H1 (cell line): ENCODE measurements around the gene MYO7B. TPM values are rescaled to one million over a fixed set of nuclear protein-coding genes. Genes with fewer than 3 reads are reported as not detected.

Source experiments
- CTCF ChIA-PET: fragments of 300-600 bp; sonication (Branson Sonifier 250); formaldehyde crosslinking; loops from one replicate; lab custom pipeline; 2021; ENCODE audit not compliant: partially characterized antibody; lab: Charles Lee
- POLR2A ChIA-PET: fragments of 300-600 bp; sonication (Branson Sonifier 250); formaldehyde crosslinking; loops from one replicate; lab custom pipeline; 2021; ENCODE audit warnings: inconsistent platforms; ENCODE audit not compliant: partially characterized antibody; lab: Charles Lee
- DNase-seq, 2 experiments: peaks; one replicate each; pipeline versions ENCODE4 v3.0.0 to v3.0.0-alpha.2; 2010 to 2022; ENCODE audit warnings: low spot score in 2 of 2, low read depth in 1 of 2, mixed read lengths in 1 of 2
- FAIRE-seq: peaks from 2 replicates; lab custom pipeline; 2011; peaks lifted over from hg19 to GRCh38; lab: Jason Lieb, UNC
- H2AFZ ChIP-seq: 2 replicates; pipeline ENCODE4 v1.8.1; 2012; ENCODE audit warnings: low read length, inconsistent platforms
- H2AK5ac ChIP-seq: 2 replicates; pipeline ENCODE4 v1.6.1; 2013; ENCODE audit warnings: low read depth, low read length
- H2BK120ac ChIP-seq: replicated peaks from 2 replicates; pipeline ENCODE3; 2013; ENCODE audit warnings: low read depth, low read length, inconsistent platforms
- H2BK12ac ChIP-seq: 2 replicates; pipeline ENCODE4 v1.6.1; 2013; ENCODE audit warnings: low read depth, low read length
- H2BK15ac ChIP-seq: 2 replicates; pipeline ENCODE4 v1.6.1; 2013; ENCODE audit warnings: low read length
- H2BK20ac ChIP-seq: 2 replicates; pipeline ENCODE4 v1.6.1; 2013; ENCODE audit warnings: low read length
- H2BK5ac ChIP-seq: 2 replicates; pipeline ENCODE4 v1.6.1; 2013; ENCODE audit warnings: low read depth, low read length
- H3K14ac ChIP-seq: 2 replicates; pipeline ENCODE4 v1.6.1; 2013; ENCODE audit warnings: inconsistent platforms; ENCODE audit not compliant: insufficient read length
- H3K18ac ChIP-seq: 2 replicates; pipeline ENCODE4 v1.6.1; 2013; ENCODE audit warnings: low read length; ENCODE audit errors: extremely low read depth
- H3K23ac ChIP-seq: 2 replicates; pipeline ENCODE4 v1.6.1; 2013; ENCODE audit warnings: inconsistent platforms; ENCODE audit not compliant: insufficient read length
- H3K23me2 ChIP-seq: 2 replicates; pipeline ENCODE4 v1.6.1; 2013; ENCODE audit warnings: low read depth, low read length
- H3K27ac ChIP-seq: 2 replicates; pipeline ENCODE4 v1.6.1; 2011; ENCODE audit warnings: low read depth, low read length, inconsistent platforms
- H3K27me3 ChIP-seq, 4 experiments: replicated peaks in 1 of 4; 1 replicate in 1 of 4; 2 replicates in 3 of 4; pipeline versions ENCODE4 v1.6.1 to v1.8.1; 2011 to 2013; ENCODE audit warnings: low read length in 3 of 4, mild to moderate bottlenecking in 3 of 4, inconsistent platforms in 2 of 4, mixed read lengths in 2 of 4, moderate library complexity in 1 of 4; ENCODE audit not compliant: control insufficient read depth in 3 of 4, insufficient read depth in 3 of 4; ENCODE audit errors: extremely low read depth in 1 of 4
- H3K36me3 ChIP-seq, 4 experiments: 2 replicates each; pipeline versions ENCODE4 v1.6.1 to v1.8.1; 2011 to 2013; ENCODE audit warnings: mild to moderate bottlenecking in 4 of 4, low read length in 3 of 4, moderate library complexity in 2 of 4, control low read depth in 1 of 4, inconsistent platforms in 1 of 4; ENCODE audit not compliant: insufficient read depth in 4 of 4, control insufficient read depth in 2 of 4
- H3K4ac ChIP-seq: replicated peaks from 2 replicates; pipeline ENCODE3; 2013; ENCODE audit warnings: low read length, low read depth, mixed read lengths, inconsistent platforms; ENCODE audit not compliant: insufficient read length
- H3K4me1 ChIP-seq, 4 experiments: replicated peaks in 1 of 4; 1 replicate in 1 of 4; 2 replicates in 3 of 4; pipeline versions ENCODE4 v1.6.1 to v1.8.1; 2011 to 2013; ENCODE audit warnings: low read length in 3 of 4, inconsistent platforms in 2 of 4, mixed read lengths in 1 of 4; ENCODE audit not compliant: insufficient read depth in 4 of 4, control insufficient read depth in 3 of 4
- H3K4me2 ChIP-seq, 2 experiments: 2 replicates each; pipeline versions ENCODE4 v1.6.1 to v1.8.1; 2011 to 2013; ENCODE audit warnings: low read depth in 2 of 2, low read length in 2 of 2, control low read depth in 1 of 2, inconsistent platforms in 1 of 2, mild to moderate bottlenecking in 1 of 2; ENCODE audit not compliant: insufficient read depth in 1 of 2
- H3K4me3 ChIP-seq, 4 experiments: fragments of 200-600, 300-600 bp in 1 of 4; sonication (generic), shearing (Covaris generic), sonication (Bioruptor Twin) in 1 of 4; 2 replicates each; pipeline versions ENCODE4 v1.5.1 to v1.8.1; 2011 to 2016; ENCODE audit warnings: low read length in 4 of 4, low read depth in 3 of 4, control low read depth in 2 of 4, inconsistent platforms in 2 of 4, mild to moderate bottlenecking in 2 of 4, mixed read lengths in 1 of 4, moderate library complexity in 1 of 4; ENCODE audit not compliant: insufficient read depth in 2 of 4; ENCODE audit errors: extremely low read depth in 1 of 4
- H3K56ac ChIP-seq: replicated peaks from 2 replicates; pipeline ENCODE3; 2013; ENCODE audit warnings: low read depth, mild to moderate bottlenecking, mixed read lengths, low read length, inconsistent platforms; ENCODE audit not compliant: insufficient read length
- H3K79me1 ChIP-seq: 2 replicates; pipeline ENCODE4 v1.6.1; 2013; ENCODE audit warnings: low read depth, low read length, control low read depth
- H3K79me2 ChIP-seq, 2 experiments: 2 replicates each; pipeline versions ENCODE4 v1.6.1 to v1.8.1; 2012 to 2013; ENCODE audit warnings: low read length in 2 of 2, mild to moderate bottlenecking in 2 of 2, inconsistent platforms in 1 of 2; ENCODE audit not compliant: insufficient read depth in 2 of 2, control insufficient read depth in 1 of 2
- H3K9ac ChIP-seq, 4 experiments: replicated peaks in 1 of 4; 1 replicate in 1 of 4; 2 replicates in 3 of 4; pipeline versions ENCODE4 v1.6.1 to v1.8.1; 2011 to 2013; ENCODE audit warnings: low read depth in 3 of 4, low read length in 3 of 4, control low read depth in 2 of 4, mild to moderate bottlenecking in 2 of 4, moderate library complexity in 2 of 4, inconsistent platforms in 1 of 4; ENCODE audit errors: extremely low read depth in 1 of 4
- H3K9me3 ChIP-seq, 2 experiments: 2 replicates each; pipeline versions ENCODE4 v1.6.1 to v1.8.1; 2012 to 2013; ENCODE audit warnings: mild to moderate bottlenecking in 2 of 2, moderate library complexity in 2 of 2, control low read depth in 1 of 2, inconsistent platforms in 1 of 2, low read depth in 1 of 2, low read length in 1 of 2, mixed read lengths in 1 of 2; ENCODE audit not compliant: insufficient read depth in 2 of 2
- H4K20me1 ChIP-seq, 2 experiments: replicated peaks in 1 of 2; 2 replicates each; pipeline versions ENCODE3 to v1.8.1; 2011 to 2013; ENCODE audit warnings: inconsistent platforms in 2 of 2, low read length in 2 of 2, mild to moderate bottlenecking in 1 of 2; ENCODE audit not compliant: insufficient read depth in 2 of 2, control insufficient read depth in 1 of 2
- H4K5ac ChIP-seq: 2 replicates; pipeline ENCODE4 v1.6.1; 2013; ENCODE audit warnings: low read length, low read depth, mixed read lengths, inconsistent platforms; ENCODE audit not compliant: insufficient read length
- H4K8ac ChIP-seq: 2 replicates; pipeline ENCODE4 v1.8.0; 2013; ENCODE audit warnings: mild to moderate bottlenecking, moderate library complexity, low read length, inconsistent platforms; ENCODE audit not compliant: insufficient read depth; ENCODE audit errors: extremely low read depth
- H4K91ac ChIP-seq: replicated peaks from 2 replicates; pipeline ENCODE3; 2013; ENCODE audit warnings: low read length, mixed read lengths, inconsistent platforms; ENCODE audit not compliant: insufficient read length
- BCL11A ChIP-seq, 2 experiments: IDR thresholded peaks; one replicate each; pipeline ENCODE4 v1.6.1; 2011; ENCODE audit warnings: low read depth in 2 of 2, low read length in 2 of 2, mild to moderate bottlenecking in 2 of 2
- MAFK ChIP-seq: IDR thresholded peaks from 2 replicates; pipeline ENCODE4 v1.6.1; 2012; ENCODE audit warnings: low read depth, mild to moderate bottlenecking, improper control_type of control experiment, low read length
- SAP30 ChIP-seq: fragments of 300-600 bp; sonication (generic); IDR thresholded peaks from 2 replicates; pipeline ENCODE4 v1.7.1; 2012; ENCODE audit warnings: low read length, moderate library complexity, mild to moderate bottlenecking, inconsistent platforms; ENCODE audit not compliant: insufficient read depth, insufficient replicate concordance
- SP2 ChIP-seq: IDR thresholded peaks from 2 replicates; pipeline ENCODE4 v1.6.1; 2012; ENCODE audit warnings: mild to moderate bottlenecking, low read length, inconsistent platforms
- TEAD4 ChIP-seq: IDR thresholded peaks from 2 replicates; pipeline ENCODE4 v1.6.1; 2012; ENCODE audit warnings: low read depth, low read length, inconsistent platforms, mixed read lengths
- WGBS, 2 experiments: shearing (Covaris generic) in 1 of 2; methylation state at CpG; one replicate each; pipeline versions ENCODE4 v1.1.6 to v1.1.7; 2013 to 2015; ENCODE audit warnings: low lambda C conversion rate in 2 of 2, mixed read lengths in 2 of 2, inconsistent platforms in 1 of 2, low coverage in 1 of 2, missing lambda C conversion rate in 1 of 2; ENCODE audit not compliant: insufficient replicate concordance in 2 of 2, insufficient coverage in 1 of 2, insufficient read length in 1 of 2; ENCODE audit errors: extremely low coverage in 1 of 2, missing lambda C conversion rate in 1 of 2; 5-methylcytosine and 5-hydroxymethylcytosine counted together
- polyA plus RNA-seq, 7 experiments: library from polyadenylated mRNA; depleted of rRNA in 3 of 7; stranded (reverse) in 5 of 7; unstranded in 2 of 7; fragments of >200 nt in 5 of 7; fragments of 200-250 nt in 2 of 7; gene quantifications; 1 replicate in 5 of 7; 2 replicates in 1 of 7; 4 replicates in 1 of 7; pipeline versions ENCODE4 v1.2.1 to v1.2.3, GENCODE V29; 2011 to 2013; ENCODE audit warnings: missing spikeins in 2 of 7, mixed read lengths in 2 of 7
- total RNA-seq: library from RNA; stranded (reverse); fragmentation: NEBNext Ultra II Directional; extraction: Animal tissue kit (Norgen Biotek cat#: 25700); gene quantifications from 2 replicates; pipeline ENCODE4 v1.2.1, GENCODE V29; 2021

The MYO7B gene
- total and polyA plus RNA-seq, 2 of the 8 experiments (the other 6 are each of a cell fraction or from before 2014, with no cell fraction given) = not detected

GRCh38 chr2:127651381-127651809 lies 115.9 kb downstream of the MYO7B start:
- WGBS, 2 experiments = 95% methylated on average over 29 of the region's 29 CpGs; no CpG with 5 or more reads in 1 of the 2 experiments
- Histone ChIP-seq H2BK12ac (peak overlapping the region; percentile 39; the same call in 1 of the 2 replicates), H3K9me3 (no peaks in the 10 kb centered on the region), H3K56ac (no peak overlapping the region), H2AK5ac (no peak overlapping the region), H3K4me1 (peaks cover 0 to 5% (median under 1%) of the 10 kb centered on the region in 4 experiments; a peak in 2 of 7 replicates), H3K27ac (no peak overlapping the region), H3K79me1 (0 out of 2 replicates have a peak, but pooled peaks cover 3% of the 10 kb centered on the region), H3K27me3 (peaks cover 0 to 2% (median 0%) of the 10 kb centered on the region in 4 experiments; a peak in 1 of 7 replicates), H2AFZ (no peak overlapping the region), H3K4ac (no peak overlapping the region), H4K8ac (no peak overlapping the region), H4K91ac (no peak overlapping the region), H3K18ac (no peak overlapping the region), H2BK5ac (no peak overlapping the region; the same call in 1 of the 2 replicates), H3K14ac (no peak overlapping the region), H4K5ac (no peak overlapping the region), H3K4me3 (no peak overlapping the region), H4K20me1 (peaks cover 0 to 1% of the 10 kb centered on the region in 2 experiments), H3K79me2 (no peaks in the 10 kb centered on the region), H2BK20ac (no peak overlapping the region), H3K23ac (no peak overlapping the region), H2BK15ac (peak overlapping the region; percentile 40; the same call in 1 of the 2 replicates), H3K23me2 (no peaks in the 10 kb centered on the region), H3K4me2 (no peak overlapping the region), H2BK120ac (no peak overlapping the region), H3K36me3 (no peaks in the 10 kb centered on the region), H3K9ac (no peak overlapping the region)
- no peak for DNase-seq
- ChIA-PET CTCF (interaction anchor here (1.2 to 13.7 kb wide), 6 partner anchors 11 to 59 kb away, joined by 4 to 160 read pairs (median 20); partner anchors contain the start of gene LIMS2), POLR2A (no interaction called here)
- TF ChIP-seq SAP30 (no peak), SP2 (no peak), TEAD4 (no peak), BCL11A (IDR thresholded peaks at IDR 0.05; ENCODE audit: low read depth in 2 of 2, low read length in 2 of 2) (no peak), MAFK (no peak)
- FAIRE-seq = no peak
